Stimulated activated CD8-positive, alpha-beta memory T cell treated with anti-CD3 and anti-CD28 coated beads, Interleukin-15, amount 100 ng/mL, for 24 hours (primary cell): ENCODE data around the gene TGFBR2.

Experiments
- DNase-seq: peaks from one replicate; pipeline ENCODE4 v3.0.0-alpha.2; 2020; ENCODE audit warnings: low read depth

Gene TGFBR2

DNA sequence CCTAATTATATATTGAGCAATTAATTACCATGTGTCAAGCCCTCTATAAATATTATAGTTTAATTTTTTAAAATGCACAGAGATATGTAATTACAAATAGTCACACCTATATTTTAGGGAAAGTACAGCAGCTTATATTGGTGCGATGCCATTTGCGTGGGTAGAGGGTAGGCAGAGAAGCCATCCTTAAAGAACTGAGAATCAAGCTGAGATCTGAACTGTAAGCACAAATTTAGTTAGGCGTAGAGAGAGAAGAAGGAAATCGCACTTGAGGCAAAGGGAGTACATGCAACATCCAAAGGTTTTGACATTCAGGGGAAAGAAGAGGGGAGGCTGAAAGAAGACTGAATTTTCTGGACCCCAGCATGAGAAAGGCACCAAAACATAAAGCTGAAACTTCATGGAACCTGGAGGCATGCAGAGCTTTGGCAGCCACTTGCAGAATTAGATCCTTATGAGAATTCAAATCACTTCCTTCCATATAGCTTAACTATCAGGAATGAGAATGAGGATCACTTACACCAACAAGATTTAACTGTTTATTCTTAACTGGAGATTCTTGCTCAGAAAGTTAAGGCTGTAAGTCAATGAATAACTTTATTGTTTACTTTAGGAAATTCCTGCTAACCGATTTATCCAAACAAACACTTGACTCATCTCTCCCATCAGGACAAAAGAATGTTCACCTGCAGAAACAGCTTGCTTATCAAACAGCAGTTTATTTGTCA is 114.3 kb downstream of the TGFBR2 start:
- DNase-seq = no peak

DNA sequence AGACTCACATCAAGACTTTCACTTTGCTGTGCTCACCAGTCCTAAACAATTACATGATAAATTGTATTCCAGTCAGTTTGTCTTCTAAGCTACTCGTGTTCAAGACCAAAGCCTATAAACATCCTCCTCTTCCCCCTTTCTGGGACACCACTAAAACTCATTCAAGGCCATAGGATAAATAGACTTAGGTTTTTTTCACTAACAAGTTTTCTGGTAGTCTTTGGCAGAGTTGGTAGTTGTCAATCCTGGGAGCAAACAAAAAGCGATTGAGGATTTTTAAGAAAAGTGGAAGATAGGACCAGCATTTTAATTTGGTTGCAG is 114.9 kb downstream of the TGFBR2 start:
- no peak for DNase-seq

DNA sequence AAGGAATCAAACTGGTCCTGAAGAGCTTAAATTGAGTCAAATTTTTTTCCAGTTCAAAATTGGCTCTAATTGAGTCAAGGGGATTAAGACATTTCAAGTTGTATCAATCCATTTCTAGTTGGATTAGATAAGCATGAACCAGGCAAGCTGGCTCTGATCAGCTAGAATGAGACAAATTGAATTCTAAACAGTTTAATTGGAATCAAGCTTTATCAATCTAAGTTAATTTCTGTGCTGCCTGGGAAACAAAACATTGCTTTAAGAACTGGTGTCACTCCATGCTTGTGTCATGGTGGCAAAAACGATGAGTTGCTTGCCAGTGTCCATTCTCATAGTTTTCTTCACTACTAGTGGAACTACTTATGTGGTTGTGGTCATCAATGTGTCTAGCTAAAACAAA is 116.8 kb downstream of the TGFBR2 start:
- DNase-seq = no peak

DNA sequence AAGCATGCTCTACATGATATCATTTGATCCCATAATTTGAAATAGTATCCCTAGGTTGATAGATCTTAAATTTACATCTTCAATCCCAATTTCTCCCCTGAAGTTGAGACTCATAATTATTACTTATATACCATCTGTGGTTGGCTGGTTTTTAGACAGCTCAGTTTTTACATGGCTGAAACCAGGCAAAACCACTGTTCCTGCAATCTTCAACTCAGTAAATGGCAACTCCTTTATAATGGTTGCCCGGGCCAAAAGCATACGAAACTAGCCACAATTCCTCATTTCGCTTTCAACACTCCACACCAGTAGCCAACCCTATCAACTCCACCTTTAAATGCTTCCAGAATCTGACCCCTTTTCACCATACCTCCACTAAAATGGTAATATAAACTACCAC is 118.5 kb downstream of the TGFBR2 start:
- DNase-seq = no peak

DNA sequence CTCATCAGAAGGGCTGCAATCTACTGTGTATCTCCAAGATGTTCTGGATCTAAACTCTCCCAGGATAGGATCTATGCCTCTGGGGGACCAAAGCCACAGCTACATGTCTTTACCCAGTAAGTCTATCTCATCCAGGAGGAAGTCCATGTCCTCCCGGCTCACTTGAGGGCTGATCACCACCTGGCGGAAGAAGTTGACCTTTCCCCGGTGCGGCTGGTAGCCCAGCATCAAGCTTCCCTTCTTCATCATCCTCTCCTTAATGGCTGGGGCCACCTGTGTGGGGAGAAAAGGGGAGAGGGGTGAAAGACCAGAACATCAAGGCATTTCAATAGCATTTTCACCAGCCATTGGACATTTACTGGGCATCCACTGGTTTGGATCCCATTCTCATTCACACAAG is 121.7 kb downstream of the TGFBR2 start:
- DNase-seq = no peak

DNA sequence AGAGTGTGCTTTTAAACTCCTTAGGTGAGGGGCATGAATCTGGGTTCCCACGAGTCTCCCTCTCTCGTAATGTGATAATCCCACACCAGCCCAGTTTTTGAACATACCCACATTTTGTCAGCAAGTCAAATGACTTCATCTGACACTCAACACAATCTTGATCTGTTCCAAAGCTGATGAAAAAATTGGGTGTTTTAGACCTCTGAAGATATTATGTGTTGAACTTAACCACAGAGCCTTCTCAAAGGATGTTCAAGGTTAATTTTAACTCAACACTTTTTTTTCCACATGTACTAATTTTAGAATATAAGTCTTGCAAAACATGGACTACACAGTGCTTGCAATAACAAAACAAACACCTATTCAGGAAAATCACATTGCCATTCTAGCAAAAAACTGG is 123.1 kb downstream of the TGFBR2 start:
- DNase-seq = no peak

DNA sequence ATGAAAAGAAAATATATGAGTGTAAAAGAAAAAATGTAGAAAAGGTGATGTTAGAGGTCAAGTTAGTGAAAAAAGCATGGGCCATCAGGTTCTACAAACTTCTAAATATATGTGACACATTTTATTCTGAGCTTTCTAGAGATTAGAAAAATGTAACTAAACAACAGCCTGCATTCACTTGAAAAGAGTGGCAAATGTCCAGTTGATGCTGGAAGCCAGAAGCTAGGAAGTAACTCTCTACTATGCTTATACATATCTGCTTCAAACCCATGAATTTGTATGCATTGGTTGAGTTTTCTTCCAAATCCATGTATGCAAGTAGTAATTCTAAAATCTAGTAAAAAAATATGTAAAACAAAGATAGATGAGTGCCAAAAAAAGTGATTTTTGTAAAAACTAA is 123.5 kb downstream of the TGFBR2 start:
- no peak for DNase-seq

DNA sequence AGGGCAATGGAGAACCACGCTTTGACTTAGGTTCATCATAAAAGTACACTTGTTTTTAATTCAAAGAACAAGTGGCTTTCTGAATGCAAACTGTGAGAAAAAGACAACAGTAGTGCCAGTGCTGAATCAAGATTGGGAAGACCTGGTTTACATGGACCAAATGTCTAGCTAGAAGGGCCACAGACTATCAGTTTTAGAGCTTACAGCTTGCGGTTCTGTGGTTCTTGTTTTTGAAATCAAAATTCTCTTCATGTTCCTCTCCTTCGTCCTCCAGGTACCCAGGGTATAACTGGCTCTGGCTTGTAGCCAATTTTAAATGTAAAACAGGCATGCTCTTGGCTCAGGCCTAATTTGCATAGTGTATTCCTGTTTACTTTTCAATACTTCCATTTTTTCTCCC is 124.6 kb downstream of the TGFBR2 start:
- no peak for DNase-seq

DNA sequence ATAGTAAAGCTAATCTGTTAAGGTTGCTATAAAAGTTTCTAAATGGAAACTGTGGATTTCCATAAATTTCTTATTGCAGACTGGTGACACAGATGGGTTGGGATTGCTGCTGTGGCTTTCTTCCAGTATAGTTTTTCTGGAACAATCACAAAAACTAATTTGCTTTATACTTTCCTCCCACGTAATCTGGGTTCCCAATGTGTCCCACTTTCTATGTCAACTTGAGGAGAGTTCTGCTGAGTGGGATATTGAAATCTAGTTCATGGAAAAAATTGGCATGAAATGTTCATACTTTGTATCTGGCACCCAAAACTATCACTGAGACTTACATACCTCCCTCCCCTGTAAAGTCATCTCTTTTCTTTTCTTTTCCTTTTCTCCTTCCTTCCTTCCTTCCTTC is 126.8 kb downstream of the TGFBR2 start:
- no peak for DNase-seq

DNA sequence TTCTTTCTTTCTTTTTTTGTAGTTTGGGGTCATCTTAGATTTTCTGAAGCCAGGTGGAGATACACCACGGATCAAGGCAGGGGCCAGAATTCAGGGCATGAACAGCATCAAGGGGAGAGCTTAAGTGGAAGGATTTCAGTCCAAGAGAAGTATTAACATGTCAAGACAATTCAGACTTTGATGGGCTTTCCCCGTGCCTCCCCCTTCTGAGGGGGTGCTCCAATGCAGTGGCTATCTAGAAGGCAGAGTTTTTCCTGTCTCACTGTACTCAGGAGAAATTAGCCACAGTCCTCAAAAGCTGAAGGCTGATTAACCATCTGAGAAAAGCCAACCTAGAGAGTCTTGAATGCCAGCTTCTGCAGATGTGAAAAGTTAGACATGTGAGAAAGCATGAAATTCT is 127.3 kb downstream of the TGFBR2 start:
- DNase-seq = no peak

DNA sequence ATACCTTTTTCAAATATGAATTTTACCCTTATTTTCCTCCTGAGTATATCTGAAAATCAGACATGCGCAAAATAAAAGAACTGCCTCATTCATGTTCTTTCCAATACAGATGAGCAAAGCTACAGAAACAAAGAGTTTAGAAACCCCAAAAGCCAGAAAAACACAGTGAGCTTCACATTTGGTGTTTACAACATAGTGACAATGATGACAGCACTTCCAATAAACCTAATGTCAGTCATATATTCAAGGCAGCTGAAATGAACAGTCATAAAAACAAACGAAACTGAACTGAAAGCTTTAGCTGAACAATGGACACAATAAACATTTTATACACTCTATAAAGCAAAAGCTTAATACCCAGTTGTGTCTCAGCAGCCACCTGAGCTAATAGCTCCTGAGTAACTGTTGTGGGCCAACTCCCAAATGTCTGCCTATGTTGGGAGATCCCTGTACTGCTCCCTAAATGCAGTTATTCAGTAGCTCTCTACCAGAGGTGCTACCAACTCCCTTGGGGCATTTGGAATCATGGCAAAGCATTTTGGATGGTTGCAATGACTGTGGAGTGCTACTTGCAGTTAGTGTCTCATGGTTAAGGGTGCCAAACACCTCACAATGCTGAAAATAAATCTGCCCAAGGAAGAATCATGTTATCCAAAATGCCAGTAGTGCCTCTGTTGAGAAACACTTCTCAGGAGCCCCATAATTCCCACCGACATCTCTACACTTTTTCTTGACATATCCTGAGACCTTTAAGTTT is 131.5 kb downstream of the TGFBR2 start:
- DNase-seq = no peak

DNA sequence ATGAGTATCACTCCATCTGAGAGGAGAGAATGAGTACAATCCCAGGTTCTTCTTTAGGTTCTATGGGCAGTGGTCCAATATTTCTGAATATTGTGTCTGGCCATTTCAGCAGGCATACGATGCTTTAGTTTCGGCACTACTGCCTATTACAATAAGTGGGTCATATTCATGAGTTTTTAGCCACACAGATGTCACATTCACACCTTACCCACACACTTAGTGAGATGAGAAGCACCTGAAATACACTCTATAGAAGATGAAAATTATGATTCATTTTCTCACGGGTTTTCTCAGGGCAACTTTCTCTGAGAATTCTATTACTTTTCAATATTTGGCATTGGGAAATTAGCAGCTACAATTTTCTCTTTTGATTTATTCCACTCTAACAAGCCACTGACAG is 132.2 kb downstream of the TGFBR2 start:
- no peak for DNase-seq

DNA sequence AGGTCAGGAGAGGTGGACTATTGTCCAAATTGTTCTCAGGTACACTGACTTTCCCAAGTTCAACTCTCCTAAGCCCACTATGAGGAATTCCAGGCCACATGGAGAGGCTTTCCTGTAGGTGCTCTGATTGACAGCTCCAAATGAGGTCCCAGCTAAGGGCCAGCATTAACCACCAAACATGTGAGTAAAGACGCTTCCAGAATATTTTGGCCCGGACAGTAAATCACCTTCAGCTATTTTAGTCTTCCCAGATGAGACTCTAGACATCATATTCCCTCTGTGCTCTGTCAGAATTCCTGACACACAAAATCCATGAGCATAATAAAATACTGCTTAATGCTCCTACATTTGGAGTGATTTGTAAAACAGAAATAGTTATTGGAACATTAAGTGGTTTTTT is 135.5 kb downstream of the TGFBR2 start:
- DNase-seq = no peak

DNA sequence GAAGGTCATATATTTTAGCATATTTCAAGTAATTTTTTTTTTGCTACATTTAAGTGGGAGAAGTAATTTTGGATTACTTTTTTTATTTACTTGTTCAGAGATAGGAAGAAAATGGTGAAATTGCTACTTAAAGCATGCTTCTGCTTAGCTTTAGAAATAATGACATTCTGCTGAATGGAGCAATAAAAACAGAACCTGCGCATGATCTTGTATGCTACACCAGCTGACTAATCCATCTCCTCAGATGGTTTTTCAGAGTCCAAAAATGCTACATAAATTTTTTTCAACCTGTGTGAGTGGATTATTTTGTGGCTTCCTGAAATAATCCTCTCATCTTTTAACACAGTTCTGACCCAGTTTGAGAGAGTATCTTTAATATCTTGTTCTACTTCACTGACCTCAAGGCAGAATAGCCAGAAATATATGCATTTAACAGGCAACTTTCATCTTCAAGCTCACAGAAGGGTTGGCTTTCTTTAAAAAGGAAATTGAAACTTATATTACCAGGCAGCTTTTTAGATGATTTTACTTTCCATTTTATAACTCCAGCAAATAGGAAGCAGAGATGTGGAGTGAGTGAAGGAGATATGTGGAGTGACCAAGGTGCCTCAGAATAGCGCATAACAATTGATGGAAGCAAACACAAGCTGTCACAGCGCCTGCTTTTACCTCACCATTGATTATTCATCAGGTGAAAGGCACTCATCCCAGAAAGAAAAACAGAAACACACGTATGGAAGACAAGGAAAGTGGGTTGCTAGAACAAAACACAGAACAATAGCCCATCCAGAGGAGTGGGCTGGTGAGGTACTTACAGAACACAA is 136.6 kb downstream of the TGFBR2 start:
- DNase-seq = no peak
